ENCODE results near the gene LINC00237. TPM values are rescaled to one million over a fixed set of nuclear protein-coding genes. Genes with fewer than 3 reads are reported as not detected.

Gene LINC00237
- total RNA-seq, 1 donor from 2014 or later: not detected

- peak; percentile 35 for ATAC-seq
These were observed 19.1 kb upstream of the LINC00237 start for GRCh38 chr20:21125072-21125848.

- ATAC-seq: no peak
These were observed 18.0 kb upstream of the LINC00237 start for GRCh38 chr20:21124190-21124589.

GRCh38 chr20:21118782-21119181 lies 12.6 kb upstream of the LINC00237 start:
- no peak for ATAC-seq

GRCh38 chr20:21118138-21118537 lies 12.0 kb upstream of the LINC00237 start:
- peak; percentile 48 for ATAC-seq

- no peak for ATAC-seq
These were observed 11.4 kb upstream of the LINC00237 start for GRCh38 chr20:21117521-21117920.

GRCh38 chr20:21114584-21114983 lies 8.4 kb upstream of the LINC00237 start:
- ATAC-seq: no peak

GRCh38 chr20:21113697-21114096 lies 7.5 kb upstream of the LINC00237 start:
- no peak for ATAC-seq

- no peak for ATAC-seq
These were observed 5.3 kb upstream of the LINC00237 start for GRCh38 chr20:21111416-21111815.

- ATAC-seq: no peak
These were observed 4.7 kb upstream of the LINC00237 start for GRCh38 chr20:21110811-21111210.

GRCh38 chr20:21109144-21109543 lies 3.0 kb upstream of the LINC00237 start:
- ATAC-seq: peak; percentile 54

- no peak for ATAC-seq
These were observed 558 bp downstream of the LINC00237 start for GRCh38 chr20:21105429-21106170.

- no peak for ATAC-seq
These were observed 1.2 kb downstream of the LINC00237 start for GRCh38 chr20:21104921-21105320.

GRCh38 chr20:21104466-21104761 lies 1.7 kb downstream of the LINC00237 start:
- no peak for ATAC-seq

GRCh38 chr20:21103582-21104465 lies 2.3 kb downstream of the LINC00237 start:
- ATAC-seq: no peak

- ATAC-seq: peak; percentile 51
These were observed 3.4 kb downstream of the LINC00237 start for GRCh38 chr20:21102603-21103311.

GRCh38 chr20:21101932-21102575 lies 4.1 kb downstream of the LINC00237 start:
- ATAC-seq: no peak

GRCh38 chr20:21101453-21101931 lies 4.7 kb downstream of the LINC00237 start:
- peak; percentile 33 for ATAC-seq

GRCh38 chr20:21100578-21101452 lies 5.3 kb downstream of the LINC00237 start:
- no peak for ATAC-seq

- peak; percentile 31 for ATAC-seq
These were observed 6.2 kb downstream of the LINC00237 start for GRCh38 chr20:21099751-21100577.
